HCT116 (cell line): Measurements from ENCODE around the gene MBTPS2. TPM values are rescaled to one million over a fixed set of nuclear protein-coding genes. Genes with fewer than 3 reads are reported as not detected.

Experiments
- ATAC-seq: fragments of 200-7000 bp; cut with Tn5 transposase; 2 replicates; pipeline ENCODE4 v1.9.1; 2020; ENCODE audit warnings: mild to moderate bottlenecking, moderate library complexity
- BruUV-seq: library from RNA; stranded (reverse); fragments of 400-500 nt; replicated peaks from 2 replicates; lab custom pipeline; 2021; lab: Mats Ljungman, UMichigan
- CTCF ChIA-PET: fragments of 300-600 bp; sonication (Branson Sonifier 250); formaldehyde crosslinking; loops from one replicate; lab custom pipeline; 2021; ENCODE audit warnings: antibody characterized with exemption; lab: Charles Lee
- POLR2A ChIA-PET: fragments of 300-600, 350-600 bp; sonication (Branson Sonifier 250); formaldehyde crosslinking; loops from one replicate; lab custom pipeline; 2021; ENCODE audit warnings: antibody characterized with exemption; lab: Charles Lee
- RAD21 ChIA-PET, 2 experiments: fragments of 300-600 bp; sonication (Branson Sonifier 250); formaldehyde crosslinking; loops; one replicate each; lab custom pipeline; 2023; ENCODE audit warnings: low total read pairs in 2 of 2; ENCODE audit not compliant: uncharacterized antibody in 2 of 2, unreplicated experiment in 2 of 2, low non-redundant PET in 1 of 2; lab: Charles Lee
- DNase-seq: peaks from one replicate; pipeline ENCODE4 v3.0.0-alpha.2; 2010; ENCODE audit warnings: low read depth, low spot score
- H2AFZ ChIP-seq: fragments of 200-600 bp; shearing (Covaris generic), sonication (generic); 2 replicates; pipeline ENCODE4 v1.6.1; 2017; ENCODE audit warnings: low read depth, mixed run types, mixed read lengths, antibody characterized with exemption, low read length; ENCODE audit not compliant: poor library complexity, severe bottlenecking
- H3K27ac ChIP-seq: 2 replicates; pipeline ENCODE4 v1.5.1; 2012; ENCODE audit warnings: low read depth, low read length
- H3K27me3 ChIP-seq: fragments of 200-600 bp; sonication (generic); 2 replicates; pipeline ENCODE4 v1.6.1; 2016; ENCODE audit warnings: mixed run types, low read length, mixed read lengths; ENCODE audit not compliant: insufficient read depth
- H3K36me3 ChIP-seq, 2 experiments: fragments of 200-500 bp in 1 of 2; fragments of 200-600 bp in 1 of 2; sonication (Bioruptor generic) in 1 of 2; sonication (generic) in 1 of 2; 2 replicates each; pipeline versions ENCODE4 v1.5.1 to v1.6.1; 2014 to 2016; ENCODE audit warnings: low read length in 2 of 2, inconsistent platforms in 1 of 2, mixed read lengths in 1 of 2, mixed run types in 1 of 2; ENCODE audit not compliant: insufficient read depth in 2 of 2, control insufficient read depth in 1 of 2
- H3K4me1 ChIP-seq, 2 experiments: fragments of 200-600 bp in 1 of 2; sonication (generic) in 1 of 2; 2 replicates each; pipeline versions ENCODE4 v1.5.1 to v1.6.1; 2012 to 2017; ENCODE audit warnings: low read length in 2 of 2, inconsistent platforms in 1 of 2, mild to moderate bottlenecking in 1 of 2, mixed read lengths in 1 of 2, mixed run types in 1 of 2, moderate library complexity in 1 of 2; ENCODE audit not compliant: insufficient read depth in 2 of 2, control insufficient read depth in 1 of 2
- H3K4me2 ChIP-seq: fragments of 200-600 bp; sonication (generic); 2 replicates; pipeline ENCODE4 v1.6.1; 2017; ENCODE audit warnings: mixed run types, low read length, mixed read lengths
- H3K4me3 ChIP-seq, 2 experiments: fragments of 200-600 bp in 1 of 2; sonication (generic) in 1 of 2; replicated peaks in 1 of 2; 2 replicates each; pipeline ENCODE4 v1.5.1; 2011 to 2016; ENCODE audit warnings: low read length in 2 of 2, control low read depth in 1 of 2, low read depth in 1 of 2, mild to moderate bottlenecking in 1 of 2, mixed read lengths in 1 of 2, mixed run types in 1 of 2
- H3K79me2 ChIP-seq: fragments of 200-600 bp; sonication (generic); 2 replicates; pipeline ENCODE4 v1.6.1; 2017; ENCODE audit warnings: mild to moderate bottlenecking, mixed run types, low read length, moderate library complexity, mixed read lengths; ENCODE audit not compliant: insufficient read depth
- H3K9ac ChIP-seq: fragments of 200-600 bp; sonication (generic); 2 replicates; pipeline ENCODE4 v1.6.1; 2016; ENCODE audit warnings: low read length, mixed read lengths
- H3K9me2 ChIP-seq: fragments of 200-600 bp; sonication (generic), shearing (Covaris generic); 2 replicates; pipeline ENCODE4 v1.6.1; 2017; ENCODE audit warnings: mixed run types, mild to moderate bottlenecking, moderate library complexity; ENCODE audit not compliant: insufficient read depth
- H3K9me3 ChIP-seq, 2 experiments: fragments of 200-500 bp in 1 of 2; fragments of 200-600 bp in 1 of 2; sonication (Bioruptor generic) in 1 of 2; sonication (generic) in 1 of 2; 2 replicates each; pipeline ENCODE4 v1.6.1; 2014 to 2017; ENCODE audit warnings: low read length in 2 of 2, mixed read lengths in 2 of 2, inconsistent platforms in 1 of 2, low read depth in 1 of 2, mild to moderate bottlenecking in 1 of 2, mixed run types in 1 of 2, moderate library complexity in 1 of 2; ENCODE audit not compliant: control insufficient read depth in 1 of 2, insufficient read depth in 1 of 2
- H4K20me1 ChIP-seq: fragments of 200-600 bp; sonication (generic), shearing (Covaris generic); 2 replicates; pipeline ENCODE4 v1.6.1; 2017; ENCODE audit warnings: mixed run types, mild to moderate bottlenecking, moderate library complexity; ENCODE audit not compliant: insufficient read depth
- CBX3 ChIP-seq: IDR thresholded peaks from 2 replicates; pipeline ENCODE4 v1.6.1; 2012; ENCODE audit warnings: low read depth
- CEBPB ChIP-seq: IDR thresholded peaks from 2 replicates; pipeline ENCODE4 v1.6.1; 2012; ENCODE audit warnings: low read depth
- EGR1 ChIP-seq: IDR thresholded peaks from 2 replicates; pipeline ENCODE4 v1.6.1; 2012; ENCODE audit warnings: low read depth
- ELF1 ChIP-seq: IDR thresholded peaks from 2 replicates; pipeline ENCODE4 v1.6.1; 2012; ENCODE audit warnings: low read depth, borderline replicate concordance
- EZH2 ChIP-seq: fragments of 200-600 bp; sonication (generic); IDR thresholded peaks from 2 replicates; pipeline ENCODE4 v1.6.1; 2017; ENCODE audit warnings: antibody characterized with exemption, mixed run types
- EZH2phosphoT487 ChIP-seq: fragments of 200-600 bp; IDR thresholded peaks from 2 replicates; pipeline ENCODE4 v1.6.1; 2018; ENCODE audit warnings: antibody characterized with exemption, borderline replicate concordance
- FOSL1 ChIP-seq: IDR thresholded peaks from 2 replicates; pipeline ENCODE4 v1.6.1; 2012; ENCODE audit warnings: low read depth
- POLR2A ChIP-seq: IDR thresholded peaks from 2 replicates; pipeline ENCODE4 v1.7.0; 2011; ENCODE audit warnings: borderline replicate concordance; ENCODE audit not compliant: insufficient read depth, insufficient read length; ENCODE audit errors: extremely low read depth
- POLR2AphosphoS5 ChIP-seq: IDR thresholded peaks from 2 replicates; pipeline ENCODE4 v1.6.1; 2011; ENCODE audit warnings: mild to moderate bottlenecking, low read depth, low read length, moderate library complexity
- RAD21 ChIP-seq: IDR thresholded peaks from 2 replicates; pipeline ENCODE4 v1.6.1; 2012; ENCODE audit warnings: low read depth, mild to moderate bottlenecking
- SIN3A ChIP-seq: IDR thresholded peaks from 2 replicates; pipeline ENCODE4 v1.6.1; 2012; ENCODE audit warnings: low read depth
- SP1 ChIP-seq: IDR thresholded peaks from 2 replicates; pipeline ENCODE4 v1.6.1; 2012; ENCODE audit warnings: low read depth
- SRF ChIP-seq: IDR thresholded peaks from 2 replicates; pipeline ENCODE4 v1.6.1; 2012; ENCODE audit warnings: low read depth
- TCF7L2 ChIP-seq: IDR thresholded peaks from 2 replicates; pipeline ENCODE4 v1.7.0; 2011; ENCODE audit warnings: borderline replicate concordance, inconsistent platforms; ENCODE audit not compliant: insufficient read depth, insufficient read length; ENCODE audit errors: extremely low read depth
- YY1 ChIP-seq: IDR thresholded peaks from 2 replicates; pipeline ENCODE4 v1.6.1; 2011; ENCODE audit warnings: low read length, low read depth, moderate library complexity, mild to moderate bottlenecking; ENCODE audit not compliant: insufficient replicate concordance; ENCODE audit errors: extremely low read depth
- ZFX ChIP-seq: fragments of 450-650 bp; IDR thresholded peaks from 2 replicates; pipeline ENCODE4 v1.6.1; 2017
- ZNF274 ChIP-seq: fragments of 200-500 bp; sonication (Bioruptor generic); IDR thresholded peaks from 2 replicates; pipeline ENCODE4 v1.6.1; 2014; ENCODE audit warnings: mild to moderate bottlenecking, low read depth, low read length, inconsistent platforms
- intact Hi-C: fragments of 100-400 bp; cut with micrococcal nuclease; formaldehyde crosslinking; loops from 2 replicates; pipeline ENCODE4 v1.10.0; 2022
- total RNA-seq: library from RNA; stranded (reverse); gene quantifications from one replicate; pipeline ENCODE4 v1.2.1, GENCODE V29; 2021; ENCODE audit not compliant: unreplicated experiment
- TF ChIP-seq, protein P1 (sequence below): IDR thresholded peaks from 2 replicates; pipeline ENCODE4 v1.6.1; 2012
- TF ChIP-seq, protein P2 (sequence below): IDR thresholded peaks from 2 replicates; pipeline ENCODE4 v1.6.1; 2012
- TF ChIP-seq, protein P3 (sequence below): IDR thresholded peaks from 2 replicates; pipeline ENCODE4 v1.6.1; 2012; ENCODE audit warnings: low read depth

Gene MBTPS2
- total RNA-seq, 1 experiment from 2014 or later: 16.9 TPM

DNA sequence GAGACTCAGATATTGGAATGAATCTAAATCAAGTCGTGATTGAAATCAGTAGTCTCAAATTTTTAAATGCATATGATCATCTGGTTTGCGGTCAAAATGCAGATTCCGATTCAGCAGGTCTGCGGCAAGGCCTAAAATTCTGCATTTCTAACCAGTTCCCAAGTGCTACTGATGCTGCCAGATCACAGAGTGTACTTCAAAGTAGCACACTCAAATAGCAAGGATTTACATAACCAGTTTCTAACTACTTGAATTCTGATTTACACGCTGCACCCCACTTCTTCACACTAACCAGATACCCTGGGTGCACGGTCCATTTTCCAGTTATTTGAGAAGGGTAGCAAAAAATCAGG lies 752 bp downstream of the MBTPS2 start:
- Histone ChIP-seq H3K79me2 (peaks cover 17% of the 10 kb centered on the region), H3K4me1 (peaks cover 0 to 10% of the 10 kb centered on the region in 2 experiments; a peak in 1 of 4 replicates), H3K9me2 (no peaks in the 10 kb centered on the region), H3K36me3 (no peaks in the 10 kb centered on the region; a peak in 2 of 4 replicates), H3K4me3 (peak overlapping the region; percentile 70 to 73), H3K27ac (peak overlapping the region; percentile 66), H3K9me3 (no peaks in the 10 kb centered on the region), H3K9ac (peak overlapping the region; percentile 81), H3K4me2 (peak overlapping the region; percentile 78), H3K27me3 (no peaks in the 10 kb centered on the region), H4K20me1 (no peaks in the 10 kb centered on the region), H2AFZ (no peak overlapping the region)
- ATAC-seq (no peak), DNase-seq (no peak)
- ChIA-PET RAD21 (no interaction called here), CTCF (no interaction called here), POLR2A (no interaction called here)
- intact Hi-C loops: no loop called here
- BruUV-seq: TSS peak; percentile 75
- TF ChIP-seq CEBPB (no peak), SP1 (no peak), ZNF274 (no peak), EZH2phosphoT487 (no peak), EZH2 (no peak), SRF (no peak), FOSL1 (no peak), POLR2AphosphoS5 (no peak), YY1 (no peak), ZFX (no peak), RAD21 (no peak), EGR1 (no peak), TCF7L2 (no peak), POLR2A (no peak), CBX3 (no peak), ELF1 (no peak), SIN3A (no peak)
- TF ChIP-seq, protein P1, sequence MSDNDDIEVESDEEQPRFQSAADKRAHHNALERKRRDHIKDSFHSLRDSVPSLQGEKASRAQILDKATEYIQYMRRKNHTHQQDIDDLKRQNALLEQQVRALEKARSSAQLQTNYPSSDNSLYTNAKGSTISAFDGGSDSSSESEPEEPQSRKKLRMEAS: no peak
- TF ChIP-seq, protein P2, sequence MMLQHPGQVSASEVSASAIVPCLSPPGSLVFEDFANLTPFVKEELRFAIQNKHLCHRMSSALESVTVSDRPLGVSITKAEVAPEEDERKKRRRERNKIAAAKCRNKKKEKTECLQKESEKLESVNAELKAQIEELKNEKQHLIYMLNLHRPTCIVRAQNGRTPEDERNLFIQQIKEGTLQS: no peak
- TF ChIP-seq, protein P3, sequence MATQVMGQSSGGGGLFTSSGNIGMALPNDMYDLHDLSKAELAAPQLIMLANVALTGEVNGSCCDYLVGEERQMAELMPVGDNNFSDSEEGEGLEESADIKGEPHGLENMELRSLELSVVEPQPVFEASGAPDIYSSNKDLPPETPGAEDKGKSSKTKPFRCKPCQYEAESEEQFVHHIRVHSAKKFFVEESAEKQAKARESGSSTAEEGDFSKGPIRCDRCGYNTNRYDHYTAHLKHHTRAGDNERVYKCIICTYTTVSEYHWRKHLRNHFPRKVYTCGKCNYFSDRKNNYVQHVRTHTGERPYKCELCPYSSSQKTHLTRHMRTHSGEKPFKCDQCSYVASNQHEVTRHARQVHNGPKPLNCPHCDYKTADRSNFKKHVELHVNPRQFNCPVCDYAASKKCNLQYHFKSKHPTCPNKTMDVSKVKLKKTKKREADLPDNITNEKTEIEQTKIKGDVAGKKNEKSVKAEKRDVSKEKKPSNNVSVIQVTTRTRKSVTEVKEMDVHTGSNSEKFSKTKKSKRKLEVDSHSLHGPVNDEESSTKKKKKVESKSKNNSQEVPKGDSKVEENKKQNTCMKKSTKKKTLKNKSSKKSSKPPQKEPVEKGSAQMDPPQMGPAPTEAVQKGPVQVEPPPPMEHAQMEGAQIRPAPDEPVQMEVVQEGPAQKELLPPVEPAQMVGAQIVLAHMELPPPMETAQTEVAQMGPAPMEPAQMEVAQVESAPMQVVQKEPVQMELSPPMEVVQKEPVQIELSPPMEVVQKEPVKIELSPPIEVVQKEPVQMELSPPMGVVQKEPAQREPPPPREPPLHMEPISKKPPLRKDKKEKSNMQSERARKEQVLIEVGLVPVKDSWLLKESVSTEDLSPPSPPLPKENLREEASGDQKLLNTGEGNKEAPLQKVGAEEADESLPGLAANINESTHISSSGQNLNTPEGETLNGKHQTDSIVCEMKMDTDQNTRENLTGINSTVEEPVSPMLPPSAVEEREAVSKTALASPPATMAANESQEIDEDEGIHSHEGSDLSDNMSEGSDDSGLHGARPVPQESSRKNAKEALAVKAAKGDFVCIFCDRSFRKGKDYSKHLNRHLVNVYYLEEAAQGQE: no peak
